A673 (cell line): ENCODE results near the gene RERE.

Experiments used
- CTCF ChIP-seq: fragments of 300-800, 200-600 bp; sonication (generic); conservative IDR thresholded peaks from 2 replicates; pipeline ENCODE4 v1.5.1; 2017; ENCODE audit warnings: low read depth, mild to moderate bottlenecking, antibody characterized with exemption, low read length, moderate library complexity, mixed read lengths
- EZH2 ChIP-seq: fragments of 200-600 bp; sonication (generic); IDR thresholded peaks from 2 replicates; pipeline ENCODE4 v1.6.1; 2017; ENCODE audit warnings: borderline replicate concordance, low read depth, mild to moderate bottlenecking, mixed read lengths, antibody characterized with exemption, low read length; ENCODE audit not compliant: poor library complexity, severe bottlenecking

DNA sequence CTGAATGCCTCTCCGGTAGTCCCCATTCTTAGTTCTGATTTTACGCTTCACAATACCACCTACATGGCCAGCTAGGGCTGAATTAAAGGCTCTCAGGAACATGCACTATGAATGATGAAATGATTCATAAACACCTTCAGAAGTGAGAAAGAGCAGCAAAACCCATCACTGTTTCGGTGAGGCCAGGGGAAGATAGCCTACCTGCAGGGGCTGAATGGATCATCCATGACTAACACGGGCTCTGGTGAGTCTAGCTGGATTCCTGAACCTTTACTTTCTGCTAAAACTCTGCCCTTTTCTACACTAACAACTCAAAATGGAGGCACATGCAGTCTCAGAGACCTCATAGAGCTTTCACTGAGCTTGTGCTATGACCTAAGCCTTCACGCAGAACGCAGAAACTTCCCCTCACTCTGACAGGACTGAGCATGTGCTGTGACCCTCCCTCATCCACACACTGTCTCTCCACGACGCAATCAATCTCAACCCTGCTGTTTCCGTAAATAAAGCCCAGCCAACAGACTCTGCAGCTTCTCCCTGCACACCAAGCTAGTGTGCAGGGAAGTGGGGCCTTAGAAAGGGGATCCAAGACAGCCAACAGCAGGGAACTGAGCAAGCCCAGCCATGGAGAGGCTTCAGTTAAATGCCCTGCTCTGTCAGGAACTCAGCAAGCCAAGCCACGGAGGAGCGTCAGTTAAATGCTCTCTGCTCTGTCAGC is 291.7 kb downstream of the RERE start:
- TF ChIP-seq CTCF (no peak), EZH2 (no peak)
